ENCODE results near the gene KIF26B. TPM values are rescaled to one million over a fixed set of nuclear protein-coding genes. Genes with fewer than 3 reads are reported as not detected.

The KIF26B gene
- polyA plus RNA-seq, 2 of the 4 experiments (the other 2 are of a cell fraction), result 0.01 to 0.04 TPM

DNA sequence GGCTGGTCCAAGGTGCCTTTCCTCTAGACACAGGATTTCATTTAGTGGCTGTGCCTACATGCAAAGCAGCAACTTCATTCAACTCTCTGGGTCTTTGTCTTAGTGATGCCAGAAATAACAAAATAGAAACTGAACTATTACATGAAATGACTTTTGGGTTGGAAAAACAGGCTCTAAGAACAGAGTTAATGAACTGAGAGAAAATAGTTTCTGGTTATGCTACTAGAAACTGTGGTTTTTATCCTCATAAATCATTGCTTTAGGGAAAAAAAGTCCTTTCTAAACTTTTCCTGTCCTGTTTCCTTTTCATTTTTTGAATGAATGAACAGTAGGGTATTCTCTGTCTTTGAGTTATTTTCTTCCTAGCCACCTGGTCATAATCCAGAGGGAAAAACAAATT is 424.0 kb downstream of the KIF26B start:
- no peak for TF ChIP-seq KDM1A (IDR thresholded peaks at IDR 0.05; ENCODE audit: low read depth)
- no peak for TF ChIP-seq MYC (IDR thresholded peaks at IDR 0.05; ENCODE audit: borderline replicate concordance, low read length)
- Histone ChIP-seq H3K27ac (no peak overlapping the region), H3K4me3 (no peak overlapping the region), H3K9me3 (no peaks in the 10 kb centered on the region), H3K4me2 (no peak overlapping the region), H3K4me1 (no peaks in the 10 kb centered on the region)
- ChIA-PET CTCF (no interaction called here), POLR2A (no interaction called here)
- no peak for DNase-seq (ENCODE audit: low read depth in 1 of 2, low spot score in 1 of 2)
- ATAC-seq, result no peak
- no peak for FAIRE-seq

- ATAC-seq (no peak), FAIRE-seq (no peak), DNase-seq (ENCODE audit: low read depth in 1 of 2, low spot score in 1 of 2) (no peak)
- Histone ChIP-seq H3K9me3 (no peaks in the 10 kb centered on the region), H3K4me3 (no peak overlapping the region), H3K27ac (no peak overlapping the region), H3K4me1 (peaks cover 3% of the 10 kb centered on the region; the same call in 1 of the 3 replicates), H3K4me2 (no peak overlapping the region)
- ChIA-PET CTCF (no interaction called here), POLR2A (no interaction called here)
- 84% methylated on average over 7 of the region's 7 CpGs for WGBS (ENCODE audit: missing lambda C conversion rate)
- TF ChIP-seq CBX2 (IDR thresholded peaks at IDR 0.05; ENCODE audit: borderline replicate concordance, low read depth), result no peak
- no peak for TF ChIP-seq HDAC2 (IDR thresholded peaks at IDR 0.05)
- no peak for TF ChIP-seq ZNF302 (CRISPR knock-in tag; IDR thresholded peaks at IDR 0.05)
- no peak for TF ChIP-seq KDM1A (IDR thresholded peaks at IDR 0.05; ENCODE audit: low read depth)
- TF ChIP-seq EHMT2 (IDR thresholded peaks at IDR 0.05; ENCODE audit: low read depth), result no peak
- no peak for TF ChIP-seq HOXB13 (CRISPR knock-in tag; IDR thresholded peaks at IDR 0.05; ENCODE audit: low read depth)
- TF ChIP-seq MYC (IDR thresholded peaks at IDR 0.05; ENCODE audit: borderline replicate concordance, low read length), result no peak
- TF ChIP-seq GATA3 (IDR thresholded peaks at IDR 0.05; ENCODE audit: borderline replicate concordance), result no peak
Observed at GRCh38 chr1:245579881-245580280, 425.1 kb downstream of the KIF26B start.

DNA sequence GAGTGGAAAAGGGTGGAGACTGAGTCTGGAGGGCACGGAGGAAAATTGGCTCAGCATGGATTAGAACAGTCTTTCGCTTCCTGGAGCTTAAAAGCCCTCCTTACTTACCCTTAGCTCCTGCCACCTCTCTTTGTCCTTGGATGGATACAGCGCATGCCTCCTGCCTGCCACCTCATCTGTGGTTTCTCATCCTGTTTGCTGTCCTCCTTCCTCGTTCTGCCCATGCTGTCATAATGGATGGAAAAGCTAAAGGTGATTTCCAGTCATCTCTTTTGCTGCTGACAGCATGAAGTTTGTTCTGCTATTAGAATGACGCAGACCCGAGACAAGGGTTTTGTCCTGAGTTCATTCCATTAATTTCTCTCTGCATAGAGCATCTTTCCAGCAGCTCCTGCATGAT is 425.9 kb downstream of the KIF26B start:
- Histone ChIP-seq H3K27ac (no peak overlapping the region), H3K4me3 (no peak overlapping the region), H3K4me2 (no peak overlapping the region), H3K4me1 (peaks cover 9% of the 10 kb centered on the region; the same call in 2 of the 3 replicates), H3K9me3 (no peaks in the 10 kb centered on the region)
- DNase-seq (ENCODE audit: low read depth in 1 of 2, low spot score in 1 of 2) (no peak), ATAC-seq (no peak), FAIRE-seq (no peak)
- POLR2A ChIA-PET, result no interaction called here
- 56% methylated on average over 6 of the region's 6 CpGs for WGBS (ENCODE audit: missing lambda C conversion rate)
- no peak for TF ChIP-seq CBX2 (IDR thresholded peaks at IDR 0.05; ENCODE audit: borderline replicate concordance, low read depth)
- TF ChIP-seq CBX8 (IDR thresholded peaks at IDR 0.05), result no peak
- TF ChIP-seq JUN (IDR thresholded peaks at IDR 0.05), result no peak
- TF ChIP-seq POLR2A (IDR thresholded peaks at IDR 0.05; ENCODE audit: low read length), result no peak
- TF ChIP-seq BHLHE40 (IDR thresholded peaks at IDR 0.05; ENCODE audit: low read depth, low read length), result no peak
- no peak for TF ChIP-seq NFE2L2 (conservative IDR thresholded peaks at IDR 0.05; ENCODE audit: low read length)
- no peak for TF ChIP-seq EHMT2 (IDR thresholded peaks at IDR 0.05; ENCODE audit: low read depth)
- no peak for TF ChIP-seq SMC3 (IDR thresholded peaks at IDR 0.05)
- no peak for TF ChIP-seq NR3C1 (IDR thresholded peaks at IDR 0.05)
- TF ChIP-seq KDM5A (IDR thresholded peaks at IDR 0.05), result no peak
- no peak for TF ChIP-seq RFX5 (IDR thresholded peaks at IDR 0.05)
- TF ChIP-seq, protein P1, sequence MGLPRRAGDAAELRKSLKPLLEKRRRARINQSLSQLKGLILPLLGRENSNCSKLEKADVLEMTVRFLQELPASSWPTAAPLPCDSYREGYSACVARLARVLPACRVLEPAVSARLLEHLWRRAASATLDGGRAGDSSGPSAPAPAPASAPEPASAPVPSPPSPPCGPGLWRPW (IDR thresholded peaks at IDR 0.05), result no peak
- TF ChIP-seq SREBF2 (IDR thresholded peaks at IDR 0.05), result no peak
- TF ChIP-seq JUNB (IDR thresholded peaks at IDR 0.05), result no peak
- TF ChIP-seq BCL3 (IDR thresholded peaks at IDR 0.05), result no peak
- no peak for TF ChIP-seq FOXS1 (CRISPR knock-in tag; IDR thresholded peaks at IDR 0.05)
- TF ChIP-seq MAX (IDR thresholded peaks at IDR 0.05), result no peak
- CTCF ChIA-PET, result interaction anchor here (0.6 kb wide), 1 partner anchor 161 kb away, joined by 3 read pairs; no protein-coding TSS in a partner anchor

DNA sequence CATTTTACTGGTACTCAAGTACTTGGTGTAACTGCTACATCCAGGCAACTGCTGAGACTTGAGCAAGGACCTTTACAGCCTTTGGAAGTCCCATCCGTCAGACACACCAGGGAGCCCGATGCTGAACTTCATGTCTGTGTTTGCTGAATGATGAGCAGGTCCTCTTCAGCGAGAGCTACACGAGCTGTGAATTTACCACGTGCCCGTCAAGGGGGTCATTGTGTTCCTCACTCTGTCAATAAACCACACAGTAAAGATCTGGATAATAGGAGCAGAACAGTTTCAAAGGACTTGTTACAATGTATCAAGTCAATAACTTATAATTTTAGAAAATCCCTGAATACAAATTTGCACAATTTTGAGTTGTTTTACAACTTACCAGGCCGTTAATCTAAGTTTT is 427.2 kb downstream of the KIF26B start:
- ATAC-seq (no peak), DNase-seq (ENCODE audit: low read depth in 1 of 2, low spot score in 1 of 2) (no peak), FAIRE-seq (no peak)
- POLR2A ChIA-PET, result no interaction called here
- Histone ChIP-seq H3K9me3 (no peaks in the 10 kb centered on the region), H3K4me2 (no peak overlapping the region), H3K4me3 (no peak overlapping the region), H3K4me1 (peaks cover 15% of the 10 kb centered on the region; the same call in 2 of the 3 replicates), H3K27ac (no peak overlapping the region)
- 49% methylated on average over 7 of the region's 7 CpGs for WGBS (ENCODE audit: missing lambda C conversion rate)
- CTCF ChIA-PET, result interaction anchor here (0.7 to 1.1 kb wide), 2 partner anchors 68 to 426 kb away, joined by 3 read pairs; no protein-coding TSS in a partner anchor
- TF ChIP-seq RARB (CRISPR knock-in tag; IDR thresholded peaks at IDR 0.05) (no peak), EP300 (IDR thresholded peaks at IDR 0.05) (no peak), RFX5 (IDR thresholded peaks at IDR 0.05) (no peak), POLR2A (IDR thresholded peaks at IDR 0.05; ENCODE audit: low read length) (no peak), KDM1A (IDR thresholded peaks at IDR 0.05; ENCODE audit: low read depth) (no peak), CBX8 (IDR thresholded peaks at IDR 0.05) (no peak), FOSL2 (IDR thresholded peaks at IDR 0.05) (no peak), FOSL2 (CRISPR knock-in tag; IDR thresholded peaks at IDR 0.05) (no peak), EHF (CRISPR knock-in tag; IDR thresholded peaks at IDR 0.05) (no peak), HOXA7 (CRISPR knock-in tag; IDR thresholded peaks at IDR 0.05) (no peak), ZFP36 (IDR thresholded peaks at IDR 0.05; ENCODE audit: borderline replicate concordance, partially characterized antibody) (no peak), ZNF302 (CRISPR knock-in tag; IDR thresholded peaks at IDR 0.05) (no peak), SMC3 (IDR thresholded peaks at IDR 0.05) (no peak), EHMT2 (IDR thresholded peaks at IDR 0.05; ENCODE audit: low read depth) (no peak)
- TF ChIP-seq, protein P2, sequence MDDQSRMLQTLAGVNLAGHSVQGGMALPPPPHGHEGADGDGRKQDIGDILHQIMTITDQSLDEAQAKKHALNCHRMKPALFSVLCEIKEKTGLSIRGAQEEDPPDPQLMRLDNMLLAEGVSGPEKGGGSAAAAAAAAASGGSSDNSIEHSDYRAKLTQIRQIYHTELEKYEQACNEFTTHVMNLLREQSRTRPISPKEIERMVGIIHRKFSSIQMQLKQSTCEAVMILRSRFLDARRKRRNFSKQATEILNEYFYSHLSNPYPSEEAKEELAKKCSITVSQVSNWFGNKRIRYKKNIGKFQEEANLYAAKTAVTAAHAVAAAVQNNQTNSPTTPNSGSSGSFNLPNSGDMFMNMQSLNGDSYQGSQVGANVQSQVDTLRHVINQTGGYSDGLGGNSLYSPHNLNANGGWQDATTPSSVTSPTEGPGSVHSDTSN (IDR thresholded peaks at IDR 0.05), result no peak
- TF ChIP-seq, protein P3, sequence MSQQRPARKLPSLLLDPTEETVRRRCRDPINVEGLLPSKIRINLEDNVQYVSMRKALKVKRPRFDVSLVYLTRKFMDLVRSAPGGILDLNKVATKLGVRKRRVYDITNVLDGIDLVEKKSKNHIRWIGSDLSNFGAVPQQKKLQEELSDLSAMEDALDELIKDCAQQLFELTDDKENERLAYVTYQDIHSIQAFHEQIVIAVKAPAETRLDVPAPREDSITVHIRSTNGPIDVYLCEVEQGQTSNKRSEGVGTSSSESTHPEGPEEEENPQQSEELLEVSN (IDR thresholded peaks at IDR 0.05; ENCODE audit: borderline replicate concordance, low read depth), result no peak

Data from A549 (cell line).